Measurements from ENCODE around the gene LHFPL6.

Gene LHFPL6

GRCh38 chr13:39403106-39403505 lies 199.9 kb downstream of the LHFPL6 start:
- Histone ChIP-seq H3K4me3 (ENCODE audit: low read depth in 1 of 5, low read length in 5 of 5) (no peak overlapping the region), H3K9ac (ENCODE audit: low read length in 5 of 5) (no peak overlapping the region), H3K36me3 (ENCODE audit: control insufficient read depth in 5 of 5, insufficient read depth in 5 of 5, low read length in 5 of 5) (no peaks in the 10 kb centered on the region), H3K4me1 (ENCODE audit: control insufficient read depth in 5 of 5, insufficient read depth in 5 of 5, low read length in 5 of 5) (peaks cover 0 to 14% (median 3%) of the 10 kb centered on the region in 5 donors), H3K27me3 (ENCODE audit: control insufficient read depth in 5 of 5, insufficient read depth in 4 of 5, low read length in 5 of 5) (no peaks in the 10 kb centered on the region), H3K9me3 (ENCODE audit: control insufficient read depth in 5 of 5, low read length in 5 of 5) (no peaks in the 10 kb centered on the region), H3K27ac (ENCODE audit: low read depth, low read length) (no peak overlapping the region)

GRCh38 chr13:39402221-39402970 lies 200.6 kb downstream of the LHFPL6 start:
- Histone ChIP-seq H3K36me3 (ENCODE audit: control insufficient read depth in 5 of 5, insufficient read depth in 5 of 5, low read length in 5 of 5) (no peaks in the 10 kb centered on the region), H3K4me3 (ENCODE audit: low read depth in 1 of 5, low read length in 5 of 5) (no peak overlapping the region), H3K27me3 (ENCODE audit: control insufficient read depth in 5 of 5, insufficient read depth in 4 of 5, low read length in 5 of 5) (no peaks in the 10 kb centered on the region), H3K9me3 (ENCODE audit: control insufficient read depth in 5 of 5, low read length in 5 of 5) (no peaks in the 10 kb centered on the region), H3K27ac (ENCODE audit: low read depth, low read length) (no peak overlapping the region), H3K9ac (ENCODE audit: low read length in 5 of 5) (no peak overlapping the region), H3K4me1 (ENCODE audit: control insufficient read depth in 5 of 5, insufficient read depth in 5 of 5, low read length in 5 of 5) (peaks cover 0 to 17% (median 4%) of the 10 kb centered on the region in 5 donors)

GRCh38 chr13:39401756-39402155 lies 201.2 kb downstream of the LHFPL6 start:
- Histone ChIP-seq H3K9me3 (ENCODE audit: control insufficient read depth in 5 of 5, low read length in 5 of 5) (no peaks in the 10 kb centered on the region), H3K27ac (ENCODE audit: low read depth, low read length) (no peak overlapping the region), H3K27me3 (ENCODE audit: control insufficient read depth in 5 of 5, insufficient read depth in 4 of 5, low read length in 5 of 5) (no peaks in the 10 kb centered on the region), H3K36me3 (ENCODE audit: control insufficient read depth in 5 of 5, insufficient read depth in 5 of 5, low read length in 5 of 5) (no peaks in the 10 kb centered on the region), H3K4me1 (ENCODE audit: control insufficient read depth in 5 of 5, insufficient read depth in 5 of 5, low read length in 5 of 5) (peaks cover 0 to 19% (median 4%) of the 10 kb centered on the region in 5 donors), H3K9ac (ENCODE audit: low read length in 5 of 5) (no peak overlapping the region), H3K4me3 (ENCODE audit: low read depth in 1 of 5, low read length in 5 of 5) (no peak overlapping the region)

GRCh38 chr13:39401046-39401705 lies 201.8 kb downstream of the LHFPL6 start:
- Histone ChIP-seq H3K27me3 (ENCODE audit: control insufficient read depth in 5 of 5, insufficient read depth in 4 of 5, low read length in 5 of 5) (no peaks in the 10 kb centered on the region), H3K4me3 (ENCODE audit: low read depth in 1 of 5, low read length in 5 of 5) (no peak overlapping the region), H3K27ac (ENCODE audit: low read depth, low read length) (no peak overlapping the region), H3K9ac (ENCODE audit: low read length in 5 of 5) (no peak overlapping the region), H3K4me1 (ENCODE audit: control insufficient read depth in 5 of 5, insufficient read depth in 5 of 5, low read length in 5 of 5) (peaks cover 0 to 19% (median 4%) of the 10 kb centered on the region in 5 donors), H3K9me3 (ENCODE audit: control insufficient read depth in 5 of 5, low read length in 5 of 5) (no peaks in the 10 kb centered on the region), H3K36me3 (ENCODE audit: control insufficient read depth in 5 of 5, insufficient read depth in 5 of 5, low read length in 5 of 5) (no peaks in the 10 kb centered on the region)

- no peak overlapping the region for H3K4me3 ChIP-seq (ENCODE audit: low read depth in 1 of 5, low read length in 5 of 5)
- peaks cover 5 to 29% (median 19%) of the 10 kb centered on the region in 5 donors for H3K4me1 ChIP-seq (ENCODE audit: control insufficient read depth in 5 of 5, insufficient read depth in 5 of 5, low read length in 5 of 5)
- H3K9ac ChIP-seq (ENCODE audit: low read length in 5 of 5): no peak overlapping the region
- H3K27ac ChIP-seq (ENCODE audit: low read depth, low read length): no peak overlapping the region
- H3K27me3 ChIP-seq (ENCODE audit: control insufficient read depth in 5 of 5, insufficient read depth in 4 of 5, low read length in 5 of 5): no peaks in the 10 kb centered on the region
- H3K9me3 ChIP-seq (ENCODE audit: control insufficient read depth in 5 of 5, low read length in 5 of 5): no peaks in the 10 kb centered on the region
- no peaks in the 10 kb centered on the region for H3K36me3 ChIP-seq (ENCODE audit: control insufficient read depth in 5 of 5, insufficient read depth in 5 of 5, low read length in 5 of 5)
Observed at GRCh38 chr13:39399102-39399501, 203.9 kb downstream of the LHFPL6 start.

- no peak overlapping the region for H3K27ac ChIP-seq (ENCODE audit: low read depth, low read length)
- H3K4me1 ChIP-seq (ENCODE audit: control insufficient read depth in 5 of 5, insufficient read depth in 5 of 5, low read length in 5 of 5): peaks cover 5 to 25% (median 16%) of the 10 kb centered on the region in 5 donors
- no peak overlapping the region for H3K9ac ChIP-seq (ENCODE audit: low read length in 5 of 5)
- no peak overlapping the region for H3K4me3 ChIP-seq (ENCODE audit: low read depth in 1 of 5, low read length in 5 of 5)
- no peaks in the 10 kb centered on the region for H3K27me3 ChIP-seq (ENCODE audit: control insufficient read depth in 5 of 5, insufficient read depth in 4 of 5, low read length in 5 of 5)
- no peaks in the 10 kb centered on the region for H3K36me3 ChIP-seq (ENCODE audit: control insufficient read depth in 5 of 5, insufficient read depth in 5 of 5, low read length in 5 of 5)
- no peaks in the 10 kb centered on the region for H3K9me3 ChIP-seq (ENCODE audit: control insufficient read depth in 5 of 5, low read length in 5 of 5)
Observed at GRCh38 chr13:39397896-39398265, 205.1 kb downstream of the LHFPL6 start.

GRCh38 chr13:39397226-39397895 lies 205.6 kb downstream of the LHFPL6 start:
- Histone ChIP-seq H3K4me3 (ENCODE audit: low read depth in 1 of 5, low read length in 5 of 5) (no peak overlapping the region), H3K4me1 (ENCODE audit: control insufficient read depth in 5 of 5, insufficient read depth in 5 of 5, low read length in 5 of 5) (peaks cover 5 to 25% (median 16%) of the 10 kb centered on the region in 5 donors), H3K27ac (ENCODE audit: low read depth, low read length) (no peak overlapping the region), H3K9me3 (ENCODE audit: control insufficient read depth in 5 of 5, low read length in 5 of 5) (no peaks in the 10 kb centered on the region), H3K9ac (ENCODE audit: low read length in 5 of 5) (no peak overlapping the region), H3K27me3 (ENCODE audit: control insufficient read depth in 5 of 5, insufficient read depth in 4 of 5, low read length in 5 of 5) (no peaks in the 10 kb centered on the region), H3K36me3 (ENCODE audit: control insufficient read depth in 5 of 5, insufficient read depth in 5 of 5, low read length in 5 of 5) (no peaks in the 10 kb centered on the region)

GRCh38 chr13:39394796-39395678 lies 208.0 kb downstream of the LHFPL6 start:
- peaks cover 5 to 25% (median 16%) of the 10 kb centered on the region in 5 donors for H3K4me1 ChIP-seq (ENCODE audit: control insufficient read depth in 5 of 5, insufficient read depth in 5 of 5, low read length in 5 of 5)
- no peak overlapping the region for H3K9ac ChIP-seq (ENCODE audit: low read length in 5 of 5)
- H3K36me3 ChIP-seq (ENCODE audit: control insufficient read depth in 5 of 5, insufficient read depth in 5 of 5, low read length in 5 of 5): no peaks in the 10 kb centered on the region
- H3K4me3 ChIP-seq (ENCODE audit: low read depth in 1 of 5, low read length in 5 of 5): no peak overlapping the region
- no peaks in the 10 kb centered on the region for H3K9me3 ChIP-seq (ENCODE audit: control insufficient read depth in 5 of 5, low read length in 5 of 5)
- no peak overlapping the region for H3K27ac ChIP-seq (ENCODE audit: low read depth, low read length)
- no peaks in the 10 kb centered on the region for H3K27me3 ChIP-seq (ENCODE audit: control insufficient read depth in 5 of 5, insufficient read depth in 4 of 5, low read length in 5 of 5)

- no peak overlapping the region for H3K9ac ChIP-seq (ENCODE audit: low read length in 5 of 5)
- H3K4me1 ChIP-seq (ENCODE audit: control insufficient read depth in 5 of 5, insufficient read depth in 5 of 5, low read length in 5 of 5): peaks cover 5 to 16% (median 12%) of the 10 kb centered on the region in 5 donors
- no peaks in the 10 kb centered on the region for H3K36me3 ChIP-seq (ENCODE audit: control insufficient read depth in 5 of 5, insufficient read depth in 5 of 5, low read length in 5 of 5)
- no peaks in the 10 kb centered on the region for H3K27me3 ChIP-seq (ENCODE audit: control insufficient read depth in 5 of 5, insufficient read depth in 4 of 5, low read length in 5 of 5)
- H3K4me3 ChIP-seq (ENCODE audit: low read depth in 1 of 5, low read length in 5 of 5): no peak overlapping the region
- no peak overlapping the region for H3K27ac ChIP-seq (ENCODE audit: low read depth, low read length)
- no peaks in the 10 kb centered on the region for H3K9me3 ChIP-seq (ENCODE audit: control insufficient read depth in 5 of 5, low read length in 5 of 5)
Observed at GRCh38 chr13:39391761-39392160, 211.2 kb downstream of the LHFPL6 start.
